GM12875 (cell line): ENCODE measurements around the gene NMBR.
"Not testable (repeated sequence)": the region's sequence is repeated elsewhere in the genome, so short reads cannot be mapped to it uniquely, and the experiment has no call there.

Experiments used
- H3K4me3 ChIP-seq: one replicate; pipeline ENCODE4 v1.5.1; 2011; ENCODE audit warnings: low read depth, low read length, control low read depth
- TF ChIP-seq, protein P1 (sequence below): IDR thresholded peaks from 2 replicates; pipeline ENCODE4 v1.5.1; 2011; ENCODE audit warnings: low read depth, mild to moderate bottlenecking, control low read depth, inconsistent platforms, low read length, moderate library complexity, borderline replicate concordance; ENCODE audit not compliant: insufficient read depth

Gene NMBR

DNA sequence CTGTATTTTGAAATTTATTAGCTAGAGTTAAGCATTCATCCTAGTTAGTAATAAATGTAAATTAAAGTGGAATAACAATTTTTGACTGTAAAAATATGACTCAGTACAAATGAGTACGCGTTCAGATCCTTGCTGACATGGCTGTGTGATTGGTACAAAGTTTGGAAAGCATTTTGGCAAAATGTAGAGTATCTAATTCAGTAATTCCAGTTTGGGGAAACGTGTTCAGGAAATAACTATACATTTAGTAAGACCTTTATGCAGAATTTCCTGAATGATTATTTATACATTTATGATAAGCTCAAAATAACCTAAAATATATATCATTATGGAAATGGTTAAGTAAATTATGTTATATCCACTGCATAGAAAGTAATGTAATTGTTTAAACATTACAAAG is 8.2 kb upstream of the NMBR start:
- TF ChIP-seq, protein P1, sequence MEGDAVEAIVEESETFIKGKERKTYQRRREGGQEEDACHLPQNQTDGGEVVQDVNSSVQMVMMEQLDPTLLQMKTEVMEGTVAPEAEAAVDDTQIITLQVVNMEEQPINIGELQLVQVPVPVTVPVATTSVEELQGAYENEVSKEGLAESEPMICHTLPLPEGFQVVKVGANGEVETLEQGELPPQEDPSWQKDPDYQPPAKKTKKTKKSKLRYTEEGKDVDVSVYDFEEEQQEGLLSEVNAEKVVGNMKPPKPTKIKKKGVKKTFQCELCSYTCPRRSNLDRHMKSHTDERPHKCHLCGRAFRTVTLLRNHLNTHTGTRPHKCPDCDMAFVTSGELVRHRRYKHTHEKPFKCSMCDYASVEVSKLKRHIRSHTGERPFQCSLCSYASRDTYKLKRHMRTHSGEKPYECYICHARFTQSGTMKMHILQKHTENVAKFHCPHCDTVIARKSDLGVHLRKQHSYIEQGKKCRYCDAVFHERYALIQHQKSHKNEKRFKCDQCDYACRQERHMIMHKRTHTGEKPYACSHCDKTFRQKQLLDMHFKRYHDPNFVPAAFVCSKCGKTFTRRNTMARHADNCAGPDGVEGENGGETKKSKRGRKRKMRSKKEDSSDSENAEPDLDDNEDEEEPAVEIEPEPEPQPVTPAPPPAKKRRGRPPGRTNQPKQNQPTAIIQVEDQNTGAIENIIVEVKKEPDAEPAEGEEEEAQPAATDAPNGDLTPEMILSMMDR, result no peak
- no peak overlapping the region for H3K4me3 ChIP-seq

DNA sequence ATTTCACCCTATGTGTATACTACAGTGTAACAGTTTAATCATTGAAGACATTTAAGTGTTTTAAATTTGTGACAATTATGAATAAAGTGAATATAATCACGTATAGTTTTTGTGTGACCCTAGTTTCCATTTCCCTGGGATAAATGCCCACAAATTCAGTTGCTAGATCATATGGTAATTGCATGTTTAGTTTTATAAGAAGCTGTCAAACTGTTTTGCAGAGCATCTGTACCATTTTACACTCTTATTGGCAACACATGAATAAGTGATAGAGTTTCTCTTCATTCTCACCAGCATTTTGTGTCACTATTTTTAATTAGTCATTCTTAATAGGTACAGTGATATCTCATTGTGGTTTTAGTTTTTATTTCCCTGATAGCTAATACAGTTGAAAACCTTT is 7.4 kb upstream of the NMBR start:
- TF ChIP-seq, protein P1, result no peak
- H3K4me3 ChIP-seq, result no peak overlapping the region

DNA sequence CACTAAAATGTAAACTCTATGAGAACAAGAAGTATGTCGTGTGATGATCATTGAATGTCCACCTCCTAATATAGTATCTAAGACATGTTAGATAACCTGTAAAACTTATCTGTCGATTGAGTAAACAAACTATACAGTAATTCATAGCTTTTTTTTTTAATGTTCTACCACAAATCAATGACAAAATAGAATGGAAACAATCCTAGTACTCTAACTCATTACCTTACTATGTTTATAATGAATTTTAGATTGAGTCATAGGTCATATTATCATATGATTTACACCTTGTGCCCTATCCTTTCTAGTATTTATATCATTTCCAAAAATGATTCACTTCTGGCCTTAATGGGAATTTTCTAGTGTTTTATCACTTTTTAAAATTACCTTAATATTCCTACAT is 6.3 kb upstream of the NMBR start:
- H3K4me3 ChIP-seq, result no peak overlapping the region
- TF ChIP-seq, protein P1, result no peak

DNA sequence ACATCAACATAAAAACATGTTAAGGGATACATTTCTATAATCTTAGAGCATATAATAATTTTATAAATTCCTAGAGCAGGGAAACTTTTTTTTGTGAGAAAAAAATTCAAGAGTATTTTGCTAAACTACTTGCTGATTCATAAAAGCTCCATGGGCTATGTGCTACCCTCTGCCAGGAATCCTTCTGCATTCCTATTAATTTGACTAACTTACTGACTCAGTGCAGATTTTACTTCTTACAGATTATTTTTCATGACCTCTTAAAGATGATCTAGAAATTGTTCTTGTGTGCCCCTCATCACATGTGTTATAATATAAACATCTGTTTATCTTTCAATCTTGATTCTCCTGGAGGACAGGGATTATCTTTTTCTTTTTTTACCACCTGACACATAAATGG is 5.8 kb upstream of the NMBR start:
- TF ChIP-seq, protein P1, result no peak
- no peak overlapping the region for H3K4me3 ChIP-seq

DNA sequence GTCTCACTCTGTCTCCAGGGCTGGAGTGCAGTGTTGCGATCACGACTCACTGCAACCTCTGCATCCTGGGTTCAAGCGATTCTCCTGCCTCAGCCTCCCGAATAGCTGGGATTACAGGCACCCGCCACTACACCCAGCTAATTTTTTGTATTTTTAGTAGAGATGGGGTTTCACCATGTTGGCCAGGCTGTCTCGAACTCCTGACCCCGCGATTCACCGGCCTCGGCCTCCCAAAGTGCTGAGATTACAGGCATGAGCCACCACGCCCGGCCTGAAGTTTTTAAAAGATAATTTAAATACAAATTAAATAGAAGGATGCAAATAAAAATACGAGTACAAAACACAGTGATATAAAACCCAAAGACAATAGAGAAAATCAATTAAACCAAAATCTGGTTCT is 5.4 kb downstream of the NMBR start:
- not testable (repeated sequence) for H3K4me3 ChIP-seq

DNA sequence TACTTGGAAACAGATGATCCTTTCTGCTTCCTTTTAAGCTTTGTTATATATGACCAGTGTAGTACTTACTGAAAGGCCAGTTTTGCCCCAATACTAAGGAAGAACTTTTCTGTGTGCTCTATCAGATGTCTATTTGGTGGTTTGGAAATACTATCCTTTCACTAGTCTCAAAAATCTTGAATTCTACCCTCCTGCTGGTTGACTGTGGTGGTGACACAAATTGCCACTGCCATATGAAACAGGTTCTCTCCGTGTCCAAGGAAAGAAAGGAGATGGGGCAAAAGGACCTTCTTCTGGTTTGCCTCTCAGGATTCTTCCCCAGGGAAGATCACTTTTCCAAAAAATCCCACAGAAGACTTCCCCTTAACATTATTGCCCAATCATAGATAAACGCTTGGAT is 8.0 kb downstream of the NMBR start:
- TF ChIP-seq, protein P1, result no peak
- H3K4me3 ChIP-seq, result no peak overlapping the region

DNA sequence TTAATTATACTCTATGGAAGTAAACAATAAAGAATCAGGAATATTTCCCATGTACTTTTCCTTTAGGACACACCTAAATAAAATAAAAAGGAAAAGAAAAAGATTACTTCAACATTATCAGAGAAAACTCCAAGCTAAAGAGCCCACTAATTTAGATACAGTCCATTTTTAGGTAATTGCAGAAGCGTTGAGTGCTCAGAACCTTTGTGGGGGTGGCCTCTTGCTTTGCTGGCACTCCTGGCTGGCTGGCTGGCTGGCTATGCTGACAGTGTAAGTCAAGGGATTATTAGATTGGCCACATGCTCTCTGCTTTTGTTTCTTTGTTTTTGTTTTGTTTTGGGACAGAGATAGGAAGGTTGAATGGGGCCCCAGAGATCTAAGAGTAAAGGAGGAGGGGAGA is 14.3 kb downstream of the NMBR start, which contains the start of gene GJE1:
Gene GJE1, plus strand, starts transcription at position 301 of the 400 bp plus-strand sequence. CDS start 234 bp downstream, outside the sequence.
- no peak within 1 kb of the TSS for H3K4me3 ChIP-seq
- TF ChIP-seq, protein P1, result no peak

DNA sequence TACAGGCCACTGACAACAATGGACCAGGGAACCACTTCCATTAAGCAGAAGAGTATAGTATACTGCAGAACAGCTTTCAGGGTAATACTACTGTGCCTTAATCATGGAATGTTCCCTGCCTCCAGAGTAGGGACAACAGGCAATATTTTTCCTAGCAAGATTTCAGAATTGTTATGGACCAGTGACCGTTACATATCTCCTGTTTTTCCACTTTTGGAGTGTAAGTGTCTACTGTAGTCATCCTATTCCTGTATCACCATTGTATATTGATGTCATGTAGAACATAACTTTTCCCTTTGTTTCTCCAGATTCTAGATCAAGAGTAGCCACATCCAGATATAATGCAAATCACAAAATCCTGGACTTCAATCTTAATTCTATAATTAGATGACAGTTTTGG is 16.1 kb downstream of the NMBR start:
- H3K4me3 ChIP-seq, result no peak overlapping the region
- TF ChIP-seq, protein P1, result no peak
